Measurements from ENCODE around the gene AFF3. TPM values are rescaled to one million over a fixed set of nuclear protein-coding genes. Genes with fewer than 3 reads are reported as not detected.

AFF3 gene
- total RNA-seq, 1 experiment from 2014 or later = not detected

DNA sequence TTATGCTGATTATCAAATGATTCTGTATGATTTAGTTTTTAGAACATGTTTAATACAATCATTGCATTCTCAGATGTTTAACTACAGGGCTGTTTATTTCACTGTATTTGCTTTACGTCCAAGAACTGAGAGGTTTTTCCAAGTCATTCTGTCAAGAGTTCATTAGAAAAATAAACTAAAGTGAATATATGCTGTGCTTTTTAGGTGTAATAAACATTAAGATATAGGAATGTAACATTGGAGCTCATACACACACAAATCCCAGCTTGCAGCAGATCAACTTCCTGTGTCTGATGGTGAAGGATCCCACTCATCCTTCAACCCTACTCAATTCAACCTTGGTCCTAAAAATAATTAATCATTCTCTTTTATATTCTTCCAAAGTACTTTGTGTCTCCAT is 285.0 kb downstream of the AFF3 start:
- TF ChIP-seq, protein P1, sequence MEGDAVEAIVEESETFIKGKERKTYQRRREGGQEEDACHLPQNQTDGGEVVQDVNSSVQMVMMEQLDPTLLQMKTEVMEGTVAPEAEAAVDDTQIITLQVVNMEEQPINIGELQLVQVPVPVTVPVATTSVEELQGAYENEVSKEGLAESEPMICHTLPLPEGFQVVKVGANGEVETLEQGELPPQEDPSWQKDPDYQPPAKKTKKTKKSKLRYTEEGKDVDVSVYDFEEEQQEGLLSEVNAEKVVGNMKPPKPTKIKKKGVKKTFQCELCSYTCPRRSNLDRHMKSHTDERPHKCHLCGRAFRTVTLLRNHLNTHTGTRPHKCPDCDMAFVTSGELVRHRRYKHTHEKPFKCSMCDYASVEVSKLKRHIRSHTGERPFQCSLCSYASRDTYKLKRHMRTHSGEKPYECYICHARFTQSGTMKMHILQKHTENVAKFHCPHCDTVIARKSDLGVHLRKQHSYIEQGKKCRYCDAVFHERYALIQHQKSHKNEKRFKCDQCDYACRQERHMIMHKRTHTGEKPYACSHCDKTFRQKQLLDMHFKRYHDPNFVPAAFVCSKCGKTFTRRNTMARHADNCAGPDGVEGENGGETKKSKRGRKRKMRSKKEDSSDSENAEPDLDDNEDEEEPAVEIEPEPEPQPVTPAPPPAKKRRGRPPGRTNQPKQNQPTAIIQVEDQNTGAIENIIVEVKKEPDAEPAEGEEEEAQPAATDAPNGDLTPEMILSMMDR (conservative IDR thresholded peaks at IDR 0.05; ENCODE audit: low read depth, low read length) = no peak
- TF ChIP-seq EZH2 (IDR thresholded peaks at IDR 0.05; ENCODE audit: borderline replicate concordance, low read depth, low read length, poor library complexity, severe bottlenecking) = no peak
- CTCF ChIA-PET = no interaction called here
- no peaks in the 10 kb centered on the region for H3K4me1 ChIP-seq (ENCODE audit: insufficient read depth, low read length, poor library complexity, severe bottlenecking)
- intact Hi-C loops (cut with micrococcal nuclease; ENCODE audit: unreplicated experiment) = no loop called here
- no TSS peak for BruUV-seq (replicated peaks)
- H3K9me3 ChIP-seq (ENCODE audit: low read depth, low read length, poor library complexity, severe bottlenecking) = no peaks in the 10 kb centered on the region
- peaks cover 59% of the 10 kb centered on the region for H3K27me3 ChIP-seq (replicated peaks; ENCODE audit: insufficient read depth, low read depth, low read length, poor library complexity)
- DNase-seq (ENCODE audit: low spot score) = no peak
- POLR2A ChIA-PET (ENCODE audit: low non-redundant PET) = no interaction called here
- H3K36me3 ChIP-seq (ENCODE audit: insufficient read depth, low read length, poor library complexity, severe bottlenecking) = no peaks in the 10 kb centered on the region
- no peak overlapping the region for H3K4me3 ChIP-seq (ENCODE audit: low read depth, low read length, poor library complexity, severe bottlenecking)
- H3K27ac ChIP-seq (ENCODE audit: low read depth, low read length, poor library complexity, severe bottlenecking) = no peak overlapping the region

DNA sequence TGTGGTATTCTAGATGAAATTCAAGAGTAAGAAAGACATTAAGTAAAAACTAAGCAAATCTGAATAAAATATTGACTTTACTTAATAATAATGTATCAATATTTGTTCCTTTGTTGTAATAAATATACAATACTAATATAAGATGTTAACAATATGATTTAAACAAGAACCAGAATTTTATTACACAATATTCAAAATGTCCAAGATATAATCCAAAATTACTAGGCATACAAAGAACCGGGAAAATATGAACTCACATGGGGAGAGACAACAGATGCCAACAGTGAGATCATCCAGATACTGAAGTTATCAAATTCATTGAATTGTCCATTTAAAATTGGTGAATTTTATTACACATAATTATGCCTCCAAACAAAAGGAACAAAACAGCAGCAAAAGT is 286.3 kb downstream of the AFF3 start:
- no TSS peak for BruUV-seq (replicated peaks)
- Histone ChIP-seq H3K27ac (ENCODE audit: low read depth, low read length, poor library complexity, severe bottlenecking) (no peak overlapping the region), H3K9me3 (ENCODE audit: low read depth, low read length, poor library complexity, severe bottlenecking) (no peaks in the 10 kb centered on the region), H3K4me1 (ENCODE audit: insufficient read depth, low read length, poor library complexity, severe bottlenecking) (no peaks in the 10 kb centered on the region), H3K4me3 (ENCODE audit: low read depth, low read length, poor library complexity, severe bottlenecking) (no peak overlapping the region), H3K27me3 (replicated peaks; ENCODE audit: insufficient read depth, low read depth, low read length, poor library complexity) (peaks cover 56% of the 10 kb centered on the region), H3K36me3 (ENCODE audit: insufficient read depth, low read length, poor library complexity, severe bottlenecking) (no peaks in the 10 kb centered on the region)
- no peak for DNase-seq (ENCODE audit: low spot score)
- POLR2A ChIA-PET (ENCODE audit: low non-redundant PET) = no interaction called here
- TF ChIP-seq EZH2 (IDR thresholded peaks at IDR 0.05; ENCODE audit: borderline replicate concordance, low read depth, low read length, poor library complexity, severe bottlenecking) = no peak
- TF ChIP-seq, protein P1 (conservative IDR thresholded peaks at IDR 0.05; ENCODE audit: low read depth, low read length) = no peak
- CTCF ChIA-PET = no interaction called here
- intact Hi-C loops (cut with micrococcal nuclease; ENCODE audit: unreplicated experiment) = no loop called here

DNA sequence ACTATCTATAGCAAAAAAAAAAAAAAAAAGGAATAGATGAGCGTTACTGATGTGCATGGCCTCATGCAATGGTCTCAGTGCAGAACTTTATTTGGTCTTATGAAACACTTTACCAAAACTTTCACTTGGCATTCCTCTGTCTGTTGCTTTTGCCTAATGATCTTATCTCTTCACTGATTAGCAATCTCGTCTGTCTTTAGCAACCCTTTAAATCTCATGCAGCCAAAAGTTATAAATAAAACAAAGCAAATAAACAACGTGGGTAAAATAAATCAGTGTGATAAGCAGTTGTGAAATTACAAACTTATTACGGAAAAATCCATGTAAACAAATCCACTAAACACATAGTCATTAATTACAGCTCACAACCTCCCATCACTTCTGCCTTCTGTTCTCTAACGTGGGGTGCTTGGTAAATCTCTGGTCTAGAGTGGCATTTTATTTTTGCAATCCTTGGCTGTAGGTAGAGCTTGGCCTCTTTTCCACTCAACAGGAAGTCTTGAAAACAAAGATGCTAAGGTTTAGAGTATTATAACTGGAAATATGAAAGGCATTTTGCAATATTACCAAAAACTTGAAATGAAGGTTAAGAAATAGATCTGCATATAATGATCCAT is 288.0 kb downstream of the AFF3 start:
- no peaks in the 10 kb centered on the region for H3K4me1 ChIP-seq (ENCODE audit: insufficient read depth, low read length, poor library complexity, severe bottlenecking)
- TF ChIP-seq, protein P1 (conservative IDR thresholded peaks at IDR 0.05; ENCODE audit: low read depth, low read length) = no peak
- TF ChIP-seq EZH2 (IDR thresholded peaks at IDR 0.05; ENCODE audit: borderline replicate concordance, low read depth, low read length, poor library complexity, severe bottlenecking) = no peak
- peaks cover 61% of the 10 kb centered on the region for H3K27me3 ChIP-seq (replicated peaks; ENCODE audit: insufficient read depth, low read depth, low read length, poor library complexity)
- no peak overlapping the region for H3K27ac ChIP-seq (ENCODE audit: low read depth, low read length, poor library complexity, severe bottlenecking)
- DNase-seq (ENCODE audit: low spot score) = no peak
- no peaks in the 10 kb centered on the region for H3K36me3 ChIP-seq (ENCODE audit: insufficient read depth, low read length, poor library complexity, severe bottlenecking)
- no TSS peak for BruUV-seq (replicated peaks)
- POLR2A ChIA-PET (ENCODE audit: low non-redundant PET) = no interaction called here
- H3K4me3 ChIP-seq (ENCODE audit: low read depth, low read length, poor library complexity, severe bottlenecking) = no peak overlapping the region
- intact Hi-C loops (cut with micrococcal nuclease; ENCODE audit: unreplicated experiment) = no loop called here
- no peaks in the 10 kb centered on the region for H3K9me3 ChIP-seq (ENCODE audit: low read depth, low read length, poor library complexity, severe bottlenecking)
- CTCF ChIA-PET = no interaction called here

Data from A673 (cell line).